ENCODE data around the gene CAP1.
A peak's percentile ranks its signal among the peaks of the same experiment; 100 is the strongest.

The CAP1 gene

DNA sequence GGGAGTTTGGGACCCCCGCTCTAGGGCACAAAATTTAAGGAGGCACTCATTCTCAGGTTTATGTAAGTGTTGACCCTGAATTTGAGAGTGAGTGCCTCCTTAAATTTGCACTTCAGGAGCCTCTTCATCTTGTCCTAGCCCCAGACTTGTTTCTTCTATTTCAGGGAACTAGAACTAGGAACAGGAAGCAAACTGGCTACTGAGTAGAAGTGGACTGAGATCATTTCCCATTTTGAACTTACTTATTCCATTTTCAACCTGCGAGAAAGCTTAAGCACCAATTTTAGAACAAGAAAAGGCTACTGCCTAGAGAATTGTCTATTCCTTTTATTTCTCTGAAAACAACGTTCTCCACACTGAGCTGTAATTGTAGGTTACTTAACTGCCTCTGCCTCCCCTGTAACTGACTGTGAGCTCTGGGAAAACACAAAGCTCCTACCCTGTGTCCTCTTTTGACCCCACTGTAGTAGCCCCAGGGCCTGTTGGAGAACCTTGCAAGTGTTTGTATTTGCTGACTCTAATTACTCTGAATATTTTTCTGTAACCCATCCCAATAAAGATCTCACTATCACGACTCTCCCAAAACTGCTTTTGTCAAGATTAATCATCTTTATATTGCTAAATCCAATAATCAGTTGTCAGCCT, 54.1 kb downstream of the CAP1 start:
- peaks cover 2% of the 10 kb centered on the region for H3K4me1 ChIP-seq (ENCODE audit: control insufficient read depth, insufficient read depth, low read length)
- no peaks in the 10 kb centered on the region for H3K27me3 ChIP-seq (ENCODE audit: control insufficient read depth, insufficient read depth, low read length)
- no peak overlapping the region for H3K27ac ChIP-seq (ENCODE audit: low read depth, low read length)
- no peak overlapping the region for H3K9ac ChIP-seq (ENCODE audit: low read length)
- H3K4me3 ChIP-seq (ENCODE audit: low read length): no peak overlapping the region
- H3K36me3 ChIP-seq (ENCODE audit: control insufficient read depth, insufficient read depth, low read length): peaks cover 2% of the 10 kb centered on the region

GRCh38 chr1:40095806-40096205, 55.3 kb downstream of the CAP1 start:
- Histone ChIP-seq H3K9ac (ENCODE audit: low read length) (no peak overlapping the region), H3K36me3 (ENCODE audit: control insufficient read depth, insufficient read depth, low read length) (peaks cover 2% of the 10 kb centered on the region), H3K27me3 (ENCODE audit: control insufficient read depth, insufficient read depth, low read length) (no peaks in the 10 kb centered on the region), H3K4me3 (ENCODE audit: low read length) (no peak overlapping the region), H3K27ac (ENCODE audit: low read depth, low read length) (no peak overlapping the region), H3K4me1 (ENCODE audit: control insufficient read depth, insufficient read depth, low read length) (peaks cover 2% of the 10 kb centered on the region)

DNA sequence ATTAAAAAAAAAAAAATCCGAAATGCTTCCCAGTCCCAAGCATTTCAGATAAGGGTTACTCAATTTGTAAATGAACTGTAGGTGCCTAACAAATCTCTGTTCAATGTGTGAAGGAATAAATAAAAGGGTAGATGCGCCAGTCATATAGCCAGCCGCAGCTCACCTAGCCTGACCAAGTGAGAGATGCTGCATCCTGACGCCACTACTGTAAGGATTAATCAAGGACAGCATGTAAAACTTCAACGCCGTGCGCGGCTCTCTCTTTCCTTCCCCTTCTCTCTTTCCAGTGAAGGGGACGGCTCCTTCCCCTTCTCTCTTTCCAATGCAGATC, 56.1 kb downstream of the CAP1 start:
- H3K27ac ChIP-seq (ENCODE audit: low read depth, low read length): peak overlapping the region; percentile 3
- no peak overlapping the region for H3K9ac ChIP-seq (ENCODE audit: low read length)
- no peaks in the 10 kb centered on the region for H3K36me3 ChIP-seq (ENCODE audit: control insufficient read depth, insufficient read depth, low read length)
- H3K4me1 ChIP-seq (ENCODE audit: control insufficient read depth, insufficient read depth, low read length): peaks cover 2% of the 10 kb centered on the region
- peak overlapping the region; percentile 84 for H3K4me3 ChIP-seq (ENCODE audit: low read length)
- no peaks in the 10 kb centered on the region for H3K27me3 ChIP-seq (ENCODE audit: control insufficient read depth, insufficient read depth, low read length)

DNA sequence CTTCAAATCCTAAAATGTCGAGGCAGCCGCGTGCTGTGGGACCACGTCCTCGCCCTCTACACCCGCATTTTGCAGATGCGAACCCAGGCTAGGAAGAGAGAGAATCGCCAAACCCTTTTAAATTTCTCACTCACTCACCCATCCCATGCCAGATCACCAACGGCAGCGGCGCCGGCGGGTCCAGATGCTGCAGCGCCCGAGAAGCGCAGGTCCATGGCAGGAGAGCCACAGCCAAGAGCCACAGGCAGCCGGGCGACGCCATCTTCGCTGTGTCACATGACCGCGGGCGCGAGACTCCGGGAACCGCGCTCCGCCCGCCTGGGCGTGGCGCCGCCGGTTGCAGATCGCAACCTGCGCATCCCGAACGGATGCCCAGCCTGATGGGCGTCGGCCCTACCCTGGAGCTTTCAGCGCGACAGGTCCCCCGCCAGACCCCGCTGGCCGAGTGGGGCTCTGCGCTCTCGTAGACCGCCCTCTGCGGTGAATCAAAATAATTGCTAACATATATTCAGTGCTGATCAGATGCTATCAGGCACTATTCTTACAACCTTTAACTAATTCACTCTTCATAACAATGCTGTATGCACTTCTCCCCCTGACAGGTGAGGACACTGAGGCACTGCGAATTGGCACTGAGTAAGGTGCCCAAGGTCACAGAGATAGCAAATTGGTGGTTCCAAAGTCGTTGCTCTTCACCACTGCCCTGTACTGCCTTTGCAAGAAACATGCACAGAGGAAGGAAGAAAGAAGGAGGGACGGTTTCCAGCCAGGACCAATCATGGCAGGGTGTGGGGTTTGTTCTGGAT, 56.7 kb downstream of the CAP1 start, which contains the start of gene PPT1:
PPT1 (minus strand) TSS at position 276 of the 806 bp plus-strand sequence; CDS start at position 262, 14 bp downstream.
- Histone ChIP-seq H3K36me3 (ENCODE audit: control insufficient read depth, insufficient read depth, low read length) (no peaks in the 10 kb centered on the region), H3K4me3 (ENCODE audit: low read length) (peak within 1 kb of the TSS; percentile 84), H3K4me1 (ENCODE audit: control insufficient read depth, insufficient read depth, low read length) (peaks cover 2% of the 10 kb centered on the region), H3K9ac (ENCODE audit: low read length) (no peak within 1 kb of the TSS), H3K27me3 (ENCODE audit: control insufficient read depth, insufficient read depth, low read length) (no peaks in the 10 kb centered on the region), H3K27ac (ENCODE audit: low read depth, low read length) (peak within 1 kb of the TSS; percentile 4)

DNA sequence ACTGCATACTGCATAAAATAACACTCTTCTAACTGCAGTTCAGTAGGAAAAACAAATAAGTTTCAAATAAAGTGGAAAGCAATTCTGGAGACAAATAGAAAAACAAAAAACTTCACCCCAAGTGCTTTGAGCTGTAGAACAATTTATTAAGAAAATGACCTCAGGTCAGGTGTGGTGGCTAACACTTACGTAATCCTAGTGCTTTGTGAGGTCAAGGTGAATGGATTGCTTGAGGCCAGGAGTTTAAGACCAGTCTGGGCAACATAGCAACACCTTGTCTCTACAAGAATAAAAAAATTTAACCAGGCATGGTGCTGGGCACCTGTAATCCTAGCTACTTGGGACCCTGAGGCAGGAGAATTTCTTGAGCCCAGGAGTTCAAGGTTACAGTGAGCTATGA, 61.5 kb downstream of the CAP1 start:
- Histone ChIP-seq H3K9ac (ENCODE audit: low read length) (no peak overlapping the region), H3K27me3 (ENCODE audit: control insufficient read depth, insufficient read depth, low read length) (no peaks in the 10 kb centered on the region), H3K4me1 (ENCODE audit: control insufficient read depth, insufficient read depth, low read length) (peaks cover 2% of the 10 kb centered on the region), H3K36me3 (ENCODE audit: control insufficient read depth, insufficient read depth, low read length) (no peaks in the 10 kb centered on the region), H3K27ac (ENCODE audit: low read depth, low read length) (no peak overlapping the region), H3K4me3 (ENCODE audit: low read length) (no peak overlapping the region)

GRCh38 chr1:40102896-40103295, 62.4 kb downstream of the CAP1 start:
- no peak overlapping the region for H3K27ac ChIP-seq (ENCODE audit: low read depth, low read length)
- no peaks in the 10 kb centered on the region for H3K27me3 ChIP-seq (ENCODE audit: control insufficient read depth, insufficient read depth, low read length)
- H3K4me1 ChIP-seq (ENCODE audit: control insufficient read depth, insufficient read depth, low read length): no peaks in the 10 kb centered on the region
- no peaks in the 10 kb centered on the region for H3K36me3 ChIP-seq (ENCODE audit: control insufficient read depth, insufficient read depth, low read length)
- H3K4me3 ChIP-seq (ENCODE audit: low read length): no peak overlapping the region
- H3K9ac ChIP-seq (ENCODE audit: low read length): no peak overlapping the region

- Histone ChIP-seq H3K9ac (ENCODE audit: low read length) (no peak overlapping the region), H3K4me3 (ENCODE audit: low read length) (no peak overlapping the region), H3K27me3 (ENCODE audit: control insufficient read depth, insufficient read depth, low read length) (no peaks in the 10 kb centered on the region), H3K27ac (ENCODE audit: low read depth, low read length) (no peak overlapping the region), H3K36me3 (ENCODE audit: control insufficient read depth, insufficient read depth, low read length) (no peaks in the 10 kb centered on the region), H3K4me1 (ENCODE audit: control insufficient read depth, insufficient read depth, low read length) (no peaks in the 10 kb centered on the region)
Observed at GRCh38 chr1:40105028-40105427, 64.5 kb downstream of the CAP1 start.

DNA sequence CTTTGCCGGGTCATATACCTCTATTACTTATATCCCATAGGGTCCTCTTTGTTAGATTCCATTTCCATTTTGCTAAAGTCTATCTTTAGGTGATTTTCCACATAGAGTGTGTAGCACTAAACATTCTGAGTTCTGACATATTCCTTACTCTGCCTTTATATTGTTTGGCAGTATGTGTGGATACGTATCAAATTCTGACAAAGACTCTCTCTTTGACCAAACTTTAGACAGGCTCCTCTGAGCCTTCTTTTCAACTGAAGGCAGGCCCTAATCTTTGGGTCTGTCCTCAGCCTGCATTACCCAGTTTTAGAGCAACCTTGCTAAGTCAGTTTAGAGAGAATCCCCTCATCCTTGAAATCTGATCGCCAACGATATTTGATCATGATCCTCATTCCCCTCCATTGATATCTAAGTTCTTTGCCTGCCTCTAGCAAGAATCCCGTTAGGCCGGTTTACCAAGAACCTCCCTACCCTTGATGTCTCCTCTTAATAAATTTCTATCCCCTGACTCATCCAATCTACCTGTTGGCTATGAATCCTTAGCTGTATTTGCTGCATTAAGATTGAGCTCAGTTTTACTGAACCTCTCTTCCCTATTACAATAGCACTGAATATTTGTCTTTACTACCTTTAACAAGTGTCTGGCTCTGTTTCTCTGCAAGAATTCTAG, 66.9 kb downstream of the CAP1 start:
- Histone ChIP-seq H3K36me3 (ENCODE audit: control insufficient read depth, insufficient read depth, low read length) (no peaks in the 10 kb centered on the region), H3K4me1 (ENCODE audit: control insufficient read depth, insufficient read depth, low read length) (no peaks in the 10 kb centered on the region), H3K4me3 (ENCODE audit: low read length) (no peak overlapping the region), H3K27me3 (ENCODE audit: control insufficient read depth, insufficient read depth, low read length) (no peaks in the 10 kb centered on the region), H3K27ac (ENCODE audit: low read depth, low read length) (no peak overlapping the region), H3K9ac (ENCODE audit: low read length) (no peak overlapping the region)

GRCh38 chr1:40110389-40110788, 69.9 kb downstream of the CAP1 start:
- Histone ChIP-seq H3K27me3 (ENCODE audit: control insufficient read depth, insufficient read depth, low read length) (no peaks in the 10 kb centered on the region), H3K36me3 (ENCODE audit: control insufficient read depth, insufficient read depth, low read length) (no peaks in the 10 kb centered on the region), H3K27ac (ENCODE audit: low read depth, low read length) (no peak overlapping the region), H3K9ac (ENCODE audit: low read length) (no peak overlapping the region), H3K4me3 (ENCODE audit: low read length) (no peak overlapping the region), H3K4me1 (ENCODE audit: control insufficient read depth, insufficient read depth, low read length) (no peaks in the 10 kb centered on the region)

- Histone ChIP-seq H3K9ac (ENCODE audit: low read length) (no peak overlapping the region), H3K4me1 (ENCODE audit: control insufficient read depth, insufficient read depth, low read length) (no peaks in the 10 kb centered on the region), H3K4me3 (ENCODE audit: low read length) (no peak overlapping the region), H3K36me3 (ENCODE audit: control insufficient read depth, insufficient read depth, low read length) (no peaks in the 10 kb centered on the region), H3K27me3 (ENCODE audit: control insufficient read depth, insufficient read depth, low read length) (no peaks in the 10 kb centered on the region), H3K27ac (ENCODE audit: low read depth, low read length) (no peak overlapping the region)
Observed at GRCh38 chr1:40114400-40114799, 73.9 kb downstream of the CAP1 start.

GRCh38 chr1:40120128-40120527, 79.6 kb downstream of the CAP1 start:
- H3K9ac ChIP-seq (ENCODE audit: low read length): no peak overlapping the region
- no peaks in the 10 kb centered on the region for H3K36me3 ChIP-seq (ENCODE audit: control insufficient read depth, insufficient read depth, low read length)
- H3K27me3 ChIP-seq (ENCODE audit: control insufficient read depth, insufficient read depth, low read length): no peaks in the 10 kb centered on the region
- no peaks in the 10 kb centered on the region for H3K4me1 ChIP-seq (ENCODE audit: control insufficient read depth, insufficient read depth, low read length)
- H3K4me3 ChIP-seq (ENCODE audit: low read length): no peak overlapping the region
- H3K27ac ChIP-seq (ENCODE audit: low read depth, low read length): no peak overlapping the region
